Activated T-cell treated with anti-CD3 and anti-CD28 coated beads for 24 hours (primary cell): Measurements from ENCODE around the gene KCMF1.

ENCODE experiments used
- DNase-seq: peaks from one replicate; pipeline ENCODE4 v3.0.0-alpha.2; 2020; ENCODE audit warnings: low read depth

Gene KCMF1

DNA sequence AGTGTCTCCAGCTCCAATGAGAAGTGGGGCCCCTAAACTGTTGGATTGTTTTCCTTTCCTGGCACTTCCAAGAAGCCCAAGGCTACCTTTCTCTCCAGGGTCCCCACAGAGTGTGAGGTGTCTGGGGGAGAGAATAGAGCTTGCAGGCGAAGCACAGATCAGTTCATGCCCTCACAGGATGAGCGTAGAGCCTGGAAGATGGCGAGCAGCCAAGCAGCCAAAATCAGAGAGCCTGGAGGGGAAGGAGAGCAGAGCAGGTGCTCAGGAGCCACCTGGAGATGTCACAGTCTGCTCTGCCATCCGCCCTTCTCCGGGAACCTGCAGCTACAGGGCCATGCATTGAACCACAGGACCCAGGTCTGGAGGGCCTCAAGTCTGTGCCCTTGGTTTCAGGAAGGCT, 107.6 kb downstream of the KCMF1 start:
- no peak for DNase-seq

DNA sequence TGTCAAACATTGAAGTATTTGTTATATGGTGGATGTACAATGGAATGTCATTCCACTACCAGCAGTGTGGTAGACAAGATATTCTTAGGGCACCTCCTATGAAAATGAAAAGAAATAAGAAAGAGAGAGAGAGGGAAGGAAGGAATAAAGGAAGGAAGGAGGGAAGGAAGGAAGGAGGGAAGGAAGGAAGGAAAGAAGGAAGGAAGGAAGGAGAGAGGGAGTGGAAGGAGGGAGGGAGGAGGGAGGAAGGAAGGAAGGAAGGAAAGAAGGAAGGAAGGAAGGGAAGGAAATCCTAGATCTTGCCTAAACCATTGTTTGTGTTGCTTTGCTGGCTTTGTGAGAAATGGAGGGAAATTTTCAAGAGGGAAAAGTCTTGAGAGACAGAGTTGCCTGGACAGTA, 112.1 kb downstream of the KCMF1 start:
- DNase-seq: no peak

DNA sequence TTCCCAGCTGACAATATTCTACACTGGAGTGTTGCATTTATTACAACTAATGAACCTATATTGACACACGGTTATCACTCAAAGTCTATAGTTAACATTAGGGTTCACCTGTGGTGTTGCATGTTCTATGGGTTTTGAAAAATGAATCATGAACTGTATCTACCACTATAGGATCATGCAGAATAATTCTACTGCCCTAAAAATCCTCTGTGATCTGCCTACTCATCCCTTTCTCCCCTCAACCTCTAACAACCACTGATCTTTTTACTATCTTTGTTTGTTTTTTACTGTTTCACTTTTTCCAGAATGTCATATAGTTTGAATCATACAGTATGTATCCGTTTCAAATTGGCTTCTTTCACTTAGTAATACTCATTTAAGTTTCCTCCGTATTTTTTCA, 114.6 kb downstream of the KCMF1 start:
- DNase-seq: no peak

- no peak for DNase-seq
Measured at GRCh38 chr2:85087541-85087940, 116.6 kb downstream of the KCMF1 start.

- no peak for DNase-seq
Measured at GRCh38 chr2:85088921-85089320, 118.0 kb downstream of the KCMF1 start.

DNA sequence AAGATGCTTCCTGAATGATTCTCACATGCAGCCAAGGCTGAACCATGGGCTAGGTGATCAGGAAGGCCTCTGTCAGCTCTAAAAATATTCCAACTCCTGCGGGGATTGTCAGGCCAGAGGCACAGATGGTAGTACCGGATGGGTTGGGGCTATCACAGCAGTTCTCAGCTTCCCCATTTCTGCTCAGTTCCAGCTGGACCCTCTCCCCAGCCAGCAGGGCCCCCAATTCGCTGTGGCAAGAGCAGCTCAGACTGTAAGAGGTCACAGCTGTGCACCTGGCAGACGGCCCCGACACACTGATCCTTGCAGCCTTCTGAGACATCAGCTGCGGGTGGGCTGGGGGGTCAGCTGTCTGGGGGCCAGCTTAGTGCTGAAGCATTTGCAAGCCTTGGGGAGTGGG, 118.6 kb downstream of the KCMF1 start:
- no peak for DNase-seq

DNA sequence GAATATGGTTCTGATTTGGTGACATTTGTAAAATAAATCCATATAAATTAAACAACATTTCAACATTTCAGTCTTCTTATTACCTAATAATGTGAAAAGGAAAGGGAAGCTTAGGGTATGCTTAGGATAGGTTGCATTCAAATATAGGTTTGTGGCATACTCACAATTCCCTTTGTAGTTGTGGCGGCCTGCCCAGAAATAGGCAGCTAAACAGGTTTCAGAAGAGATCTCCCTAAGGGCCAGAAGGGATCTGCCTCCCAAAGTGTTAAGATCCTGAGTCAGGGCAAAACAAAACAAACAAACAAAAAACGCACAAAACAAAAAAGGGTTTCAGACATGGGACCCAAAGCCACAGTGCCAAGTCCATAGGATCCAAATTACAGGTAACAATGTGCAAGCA, 120.9 kb downstream of the KCMF1 start:
- DNase-seq: no peak

DNA sequence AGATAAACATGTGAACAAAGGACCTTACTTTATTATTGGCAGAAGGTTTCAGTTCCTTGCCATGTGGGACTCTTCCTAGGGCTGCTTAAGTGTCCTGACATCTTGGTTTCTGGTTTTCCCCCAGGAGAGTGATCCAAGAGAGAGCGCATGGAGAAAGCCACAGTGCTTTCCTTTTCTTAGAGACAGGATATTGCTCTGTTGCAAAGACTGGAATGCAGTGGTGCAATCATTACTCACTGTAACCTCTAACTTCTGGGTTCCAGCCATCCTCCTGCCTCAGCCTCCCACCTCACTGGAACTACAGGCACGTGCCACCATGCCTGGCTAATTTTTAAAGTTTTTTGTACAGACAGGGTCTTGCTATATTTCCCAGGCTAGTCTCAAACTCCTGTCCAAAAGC, 124.1 kb downstream of the KCMF1 start:
- DNase-seq: no peak

GRCh38 chr2:85096616-85097015, 125.7 kb downstream of the KCMF1 start:
- no peak for DNase-seq

DNA sequence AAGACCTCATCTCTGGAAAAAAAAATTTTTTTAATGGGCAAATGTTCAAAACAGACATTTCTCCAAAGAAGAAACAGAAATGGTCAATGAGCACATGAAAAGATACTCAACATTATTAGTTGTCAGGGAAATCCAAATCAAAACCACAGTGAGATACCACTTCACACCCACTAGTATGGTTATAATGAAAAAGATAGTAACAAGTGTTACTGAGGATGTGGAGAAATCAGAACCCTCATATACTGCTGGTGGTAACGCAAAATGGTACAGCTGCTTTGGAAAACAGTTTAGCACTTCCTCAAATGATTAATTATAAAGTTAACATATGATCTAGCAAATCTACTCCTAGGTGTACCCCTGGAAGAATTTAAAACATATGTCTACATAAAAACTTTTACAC, 133.3 kb downstream of the KCMF1 start:
- no peak for DNase-seq

- DNase-seq: no peak
Measured at GRCh38 chr2:85106489-85107180, 135.7 kb downstream of the KCMF1 start.
